ENCODE data around the gene PRR18.

The PRR18 gene

GRCh38 chr6:166325383-166326042 is 17.3 kb upstream of the PRR18 start:
- H3K9me3 ChIP-seq (ENCODE audit: insufficient read depth, low read depth, low read length) = no peaks in the 10 kb centered on the region
- no peak for DNase-seq
- no peak overlapping the region for H3K9ac ChIP-seq (ENCODE audit: low read length)
- peak overlapping the region; percentile 1 for H3K4me3 ChIP-seq (ENCODE audit: low read depth, low read length)
- H3K4me2 ChIP-seq (ENCODE audit: low read length) = no peak overlapping the region
- no peaks in the 10 kb centered on the region for H3K4me1 ChIP-seq (ENCODE audit: control insufficient read depth in 1 of 2, insufficient read depth in 2 of 2, low read length in 2 of 2)
- no peak overlapping the region for H4K8ac ChIP-seq (ENCODE audit: low read depth, low read length)
- no peak overlapping the region for H4K12ac ChIP-seq (ENCODE audit: low read depth, low read length)
- peaks cover 18 to 45% of the 10 kb centered on the region in 2 experiments for H3K36me3 ChIP-seq (ENCODE audit: control insufficient read depth in 1 of 2, insufficient read depth in 2 of 2, low read length in 2 of 2)
- H3K27me3 ChIP-seq (ENCODE audit: insufficient read depth, low read length) = no peaks in the 10 kb centered on the region
- no peak overlapping the region for H2BK12ac ChIP-seq (ENCODE audit: low read length)
- no peak overlapping the region for H2AFZ ChIP-seq (ENCODE audit: insufficient read depth, low read length, poor library complexity)
- H2AK5ac ChIP-seq (ENCODE audit: low read length) = no peak overlapping the region
- no peaks in the 10 kb centered on the region for H3K79me2 ChIP-seq (ENCODE audit: control insufficient read depth, insufficient read depth, low read length, poor library complexity)
- H3K14ac ChIP-seq (ENCODE audit: low read length) = no peak overlapping the region
- peak overlapping the region; percentile 4 for H3K23ac ChIP-seq (ENCODE audit: low read length)
- no peak overlapping the region for H2BK120ac ChIP-seq (ENCODE audit: insufficient read depth, low read length, poor library complexity)
- no peak overlapping the region for H3K18ac ChIP-seq (ENCODE audit: low read length)
- H3K79me1 ChIP-seq (ENCODE audit: low read length) = no peaks in the 10 kb centered on the region
- H3K4ac ChIP-seq (ENCODE audit: low read depth, low read length) = no peak overlapping the region
- no peak overlapping the region for H3K27ac ChIP-seq (ENCODE audit: low read depth, low read length)
- no peak overlapping the region for H2BK5ac ChIP-seq (ENCODE audit: low read depth, low read length, poor library complexity)
- no CpG with 5 or more reads among the region's 6 CpGs for WGBS (ENCODE audit: extremely low coverage, insufficient coverage, insufficient read length)
- no peak overlapping the region for H4K91ac ChIP-seq (ENCODE audit: low read depth, low read length)

DNA sequence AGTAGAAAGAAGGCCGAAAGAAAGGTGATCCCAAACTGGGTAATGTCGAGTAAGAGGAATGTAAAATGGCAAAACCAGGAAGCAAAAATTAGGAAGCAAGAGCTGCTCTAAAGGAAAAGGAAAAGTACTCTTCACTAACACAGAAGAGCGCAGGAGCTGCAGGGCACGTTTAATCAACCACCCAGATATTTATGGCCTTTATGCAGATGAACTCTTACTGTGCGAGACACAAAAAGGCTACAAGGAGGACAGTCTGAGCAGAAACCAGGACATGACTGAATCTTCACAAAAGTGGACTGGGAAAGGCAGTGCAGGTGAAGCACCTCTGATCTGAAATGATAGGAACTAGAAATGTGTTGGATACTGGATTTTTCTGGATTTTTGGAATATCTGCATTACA is 15.2 kb upstream of the PRR18 start:
- Histone ChIP-seq H3K9ac (ENCODE audit: low read length) (no peak overlapping the region), H3K14ac (ENCODE audit: low read length) (no peak overlapping the region), H3K36me3 (ENCODE audit: control insufficient read depth in 1 of 2, insufficient read depth in 2 of 2, low read length in 2 of 2) (peaks cover 20 to 46% of the 10 kb centered on the region in 2 experiments), H3K4me2 (ENCODE audit: low read length) (no peak overlapping the region), H2BK5ac (ENCODE audit: low read depth, low read length, poor library complexity) (no peak overlapping the region), H3K79me1 (ENCODE audit: low read length) (no peaks in the 10 kb centered on the region), H3K27ac (ENCODE audit: low read depth, low read length) (no peak overlapping the region), H3K27me3 (ENCODE audit: insufficient read depth, low read length) (no peaks in the 10 kb centered on the region), H3K9me3 (ENCODE audit: insufficient read depth, low read depth, low read length) (no peaks in the 10 kb centered on the region), H4K12ac (ENCODE audit: low read depth, low read length) (no peak overlapping the region), H4K91ac (ENCODE audit: low read depth, low read length) (no peak overlapping the region), H3K4ac (ENCODE audit: low read depth, low read length) (no peak overlapping the region), H2AFZ (ENCODE audit: insufficient read depth, low read length, poor library complexity) (no peak overlapping the region), H3K4me1 (ENCODE audit: control insufficient read depth in 1 of 2, insufficient read depth in 2 of 2, low read length in 2 of 2) (no peaks in the 10 kb centered on the region), H2AK5ac (ENCODE audit: low read length) (no peak overlapping the region), H3K4me3 (ENCODE audit: low read depth, low read length) (no peak overlapping the region), H2BK120ac (ENCODE audit: insufficient read depth, low read length, poor library complexity) (no peak overlapping the region), H3K18ac (ENCODE audit: low read length) (no peak overlapping the region), H3K23ac (ENCODE audit: low read length) (no peak overlapping the region), H3K79me2 (ENCODE audit: control insufficient read depth, insufficient read depth, low read length, poor library complexity) (no peaks in the 10 kb centered on the region), H4K8ac (ENCODE audit: low read depth, low read length) (no peak overlapping the region), H2BK12ac (ENCODE audit: low read length) (no peak overlapping the region)
- WGBS (ENCODE audit: extremely low coverage, insufficient coverage, insufficient read length) = no CpG with 5 or more reads among the region's 5 CpGs
- no peak for DNase-seq

- no peak overlapping the region for H3K4ac ChIP-seq (ENCODE audit: low read depth, low read length)
- no peak overlapping the region for H4K91ac ChIP-seq (ENCODE audit: low read depth, low read length)
- H2BK12ac ChIP-seq (ENCODE audit: low read length) = no peak overlapping the region
- H2AFZ ChIP-seq (ENCODE audit: insufficient read depth, low read length, poor library complexity) = no peak overlapping the region
- no CpG with 5 or more reads among the region's 18 CpGs for WGBS (ENCODE audit: extremely low coverage, insufficient coverage, insufficient read length)
- no peaks in the 10 kb centered on the region for H3K79me2 ChIP-seq (ENCODE audit: control insufficient read depth, insufficient read depth, low read length, poor library complexity)
- no peak overlapping the region for H2AK5ac ChIP-seq (ENCODE audit: low read length)
- H2BK5ac ChIP-seq (ENCODE audit: low read depth, low read length, poor library complexity) = no peak overlapping the region
- no peak overlapping the region for H2BK120ac ChIP-seq (ENCODE audit: insufficient read depth, low read length, poor library complexity)
- H3K4me3 ChIP-seq (ENCODE audit: low read depth, low read length) = no peak overlapping the region
- H4K8ac ChIP-seq (ENCODE audit: low read depth, low read length) = no peak overlapping the region
- no peak overlapping the region for H3K27ac ChIP-seq (ENCODE audit: low read depth, low read length)
- no peak overlapping the region for H3K9ac ChIP-seq (ENCODE audit: low read length)
- H3K14ac ChIP-seq (ENCODE audit: low read length) = no peak overlapping the region
- H3K4me2 ChIP-seq (ENCODE audit: low read length) = no peak overlapping the region
- H3K9me3 ChIP-seq (ENCODE audit: insufficient read depth, low read depth, low read length) = no peaks in the 10 kb centered on the region
- no peak overlapping the region for H4K12ac ChIP-seq (ENCODE audit: low read depth, low read length)
- H3K27me3 ChIP-seq (ENCODE audit: insufficient read depth, low read length) = no peaks in the 10 kb centered on the region
- no peak overlapping the region for H3K18ac ChIP-seq (ENCODE audit: low read length)
- H3K4me1 ChIP-seq (ENCODE audit: control insufficient read depth in 1 of 2, insufficient read depth in 2 of 2, low read length in 2 of 2) = no peaks in the 10 kb centered on the region
- H3K23ac ChIP-seq (ENCODE audit: low read length) = no peak overlapping the region
- peaks cover 12 to 22% of the 10 kb centered on the region in 2 experiments for H3K36me3 ChIP-seq (ENCODE audit: control insufficient read depth in 1 of 2, insufficient read depth in 2 of 2, low read length in 2 of 2)
- DNase-seq = no peak
- no peaks in the 10 kb centered on the region for H3K79me1 ChIP-seq (ENCODE audit: low read length)
Observed at GRCh38 chr6:166318649-166319600, 10.7 kb upstream of the PRR18 start.

- Histone ChIP-seq H3K4me3 (ENCODE audit: low read depth, low read length) (no peak overlapping the region), H4K12ac (ENCODE audit: low read depth, low read length) (no peak overlapping the region), H4K91ac (ENCODE audit: low read depth, low read length) (no peak overlapping the region), H3K36me3 (ENCODE audit: control insufficient read depth in 1 of 2, insufficient read depth in 2 of 2, low read length in 2 of 2) (peaks cover 12 to 17% of the 10 kb centered on the region in 2 experiments), H3K23ac (ENCODE audit: low read length) (no peak overlapping the region), H3K27me3 (ENCODE audit: insufficient read depth, low read length) (no peaks in the 10 kb centered on the region), H3K14ac (ENCODE audit: low read length) (no peak overlapping the region), H3K18ac (ENCODE audit: low read length) (no peak overlapping the region), H3K4ac (ENCODE audit: low read depth, low read length) (no peak overlapping the region), H3K9ac (ENCODE audit: low read length) (no peak overlapping the region), H3K27ac (ENCODE audit: low read depth, low read length) (no peak overlapping the region), H2AK5ac (ENCODE audit: low read length) (no peak overlapping the region), H3K79me2 (ENCODE audit: control insufficient read depth, insufficient read depth, low read length, poor library complexity) (no peaks in the 10 kb centered on the region), H2AFZ (ENCODE audit: insufficient read depth, low read length, poor library complexity) (no peak overlapping the region), H3K9me3 (ENCODE audit: insufficient read depth, low read depth, low read length) (no peaks in the 10 kb centered on the region), H2BK5ac (ENCODE audit: low read depth, low read length, poor library complexity) (no peak overlapping the region), H3K4me1 (ENCODE audit: control insufficient read depth in 1 of 2, insufficient read depth in 2 of 2, low read length in 2 of 2) (no peaks in the 10 kb centered on the region), H3K4me2 (ENCODE audit: low read length) (no peak overlapping the region), H4K8ac (ENCODE audit: low read depth, low read length) (no peak overlapping the region), H2BK12ac (ENCODE audit: low read length) (no peak overlapping the region), H3K79me1 (ENCODE audit: low read length) (no peaks in the 10 kb centered on the region), H2BK120ac (ENCODE audit: insufficient read depth, low read length, poor library complexity) (no peak overlapping the region)
- DNase-seq = peak; percentile 56 to 68
- WGBS (ENCODE audit: extremely low coverage, insufficient coverage, insufficient read length) = no CpG with 5 or more reads among the region's 14 CpGs
Observed at GRCh38 chr6:166318227-166318626, 10.0 kb upstream of the PRR18 start.

Measured in trophoblast cell (in vitro differentiated cells and primary cell).